H4 (cell line): ENCODE data around the gene TARP.

ENCODE experiments used
- DNase-seq: peaks from one replicate; pipeline ENCODE4 v3.0.0-alpha.2; 2015; ENCODE audit warnings: low spot score

Gene TARP

DNA sequence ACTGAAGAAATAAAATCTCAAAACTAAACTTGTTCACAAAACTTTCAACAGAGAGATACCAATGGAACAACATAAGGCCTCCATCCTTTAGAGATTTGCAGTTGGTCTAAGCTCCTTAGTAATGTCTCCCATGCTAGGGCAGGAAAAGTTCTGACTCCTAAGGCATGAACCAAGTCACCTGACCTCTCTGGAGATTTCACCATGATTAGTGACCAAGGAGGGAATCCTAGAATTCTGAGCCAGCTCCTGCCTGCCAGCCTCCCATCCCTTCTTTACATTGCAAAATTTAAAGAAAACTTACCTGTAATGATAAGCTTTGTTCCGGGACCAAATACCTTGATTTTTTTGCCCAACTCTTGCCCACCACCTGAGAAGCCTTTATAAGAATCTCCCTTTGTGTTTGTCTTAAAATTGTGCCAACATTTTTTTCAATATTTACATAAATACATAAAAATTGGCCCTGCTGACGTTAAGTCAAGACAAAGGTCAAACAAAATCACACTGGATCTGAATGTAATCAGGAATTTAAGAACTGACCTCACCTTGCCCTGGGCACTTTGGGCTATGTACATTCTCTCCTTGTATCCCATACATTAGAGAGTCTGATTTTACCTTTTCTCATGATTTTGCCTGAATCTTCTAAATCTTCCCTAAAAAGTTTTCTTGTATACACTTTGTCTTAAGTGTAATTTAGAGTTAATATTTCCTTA, at the start of gene TARP:
Gene TARP, minus strand, starts transcription at position 351 of the 710 bp plus-strand sequence.
- no peak for DNase-seq

DNA sequence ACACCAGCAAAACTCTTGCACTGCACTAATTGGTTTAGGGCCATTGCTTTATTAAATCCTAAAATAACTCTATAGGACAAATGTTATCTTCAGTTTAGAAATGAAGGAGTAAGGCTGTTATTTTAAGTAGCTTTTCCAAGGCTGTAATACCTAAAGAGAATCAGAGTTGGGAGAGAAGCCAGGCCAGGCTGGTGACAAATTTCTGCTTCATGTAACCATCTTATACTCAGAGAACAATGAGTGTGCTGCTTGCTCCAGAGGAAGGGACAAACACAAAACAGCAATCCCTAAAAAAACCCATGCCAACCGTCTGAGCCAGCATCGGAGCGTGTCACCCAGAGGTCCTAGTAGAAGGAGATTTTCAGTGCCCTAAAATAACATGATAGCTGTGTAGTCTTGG, 49.7 kb upstream of the TARP start:
- no peak for DNase-seq

DNA sequence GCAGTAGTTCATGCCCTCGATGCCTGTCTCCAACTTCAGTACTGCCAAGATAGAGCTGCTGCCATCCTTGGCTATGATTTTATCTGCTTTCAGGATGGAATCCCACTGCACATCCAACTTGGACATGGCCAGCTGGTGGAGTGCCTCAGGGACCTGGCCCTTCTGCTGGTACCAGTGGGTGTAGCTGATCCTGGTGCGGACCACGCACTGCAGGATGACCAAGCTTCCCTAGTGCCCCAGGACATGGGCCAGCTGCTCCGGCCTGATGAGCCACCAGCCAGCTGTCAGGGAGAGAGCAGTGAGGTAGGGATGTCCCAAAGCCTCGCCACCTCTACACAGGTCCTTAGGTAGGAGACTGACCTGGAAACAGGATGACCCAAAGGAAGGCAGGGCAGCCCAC, 49.0 kb upstream of the TARP start:
- DNase-seq = no peak

DNA sequence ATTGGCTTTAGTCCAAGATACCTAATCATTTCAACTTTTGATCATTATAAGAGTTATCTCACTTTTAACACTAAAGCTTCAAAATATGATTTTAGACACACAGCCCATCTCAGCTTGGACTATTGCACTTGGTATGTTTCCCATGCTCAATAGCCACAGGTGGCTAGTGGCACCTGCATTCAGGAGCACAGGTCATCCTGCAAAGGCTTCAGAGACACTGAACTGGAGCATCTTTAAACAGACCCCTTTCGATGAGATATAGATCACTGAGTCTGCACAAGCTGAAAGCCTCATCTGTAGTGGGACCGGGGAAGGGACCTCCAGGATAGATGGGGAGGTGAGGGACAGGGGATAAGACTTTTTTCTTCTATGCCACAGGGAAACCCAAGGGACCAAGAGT, 48.5 kb upstream of the TARP start:
- DNase-seq = no peak

DNA sequence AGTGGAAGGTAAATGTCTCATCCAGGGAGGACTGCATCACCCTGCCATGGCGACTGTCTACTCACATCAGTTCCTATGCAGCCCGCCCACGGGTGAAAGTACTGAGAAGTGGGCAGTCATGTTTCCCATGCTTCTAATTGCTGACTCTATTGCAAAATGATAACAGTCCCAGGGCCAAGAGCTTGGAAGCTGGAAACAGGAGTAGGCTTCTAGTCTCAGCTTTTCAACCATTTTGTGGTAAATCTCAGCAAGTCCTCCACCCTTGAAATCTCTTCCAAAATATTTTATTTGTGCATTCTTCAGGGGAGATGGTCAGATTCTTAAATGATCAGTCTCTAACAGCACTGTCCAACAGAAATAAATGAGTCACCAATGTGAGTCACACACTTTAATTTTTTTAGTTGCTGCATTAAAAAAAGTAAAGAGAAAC, 48.1 kb upstream of the TARP start:
- no peak for DNase-seq

DNA sequence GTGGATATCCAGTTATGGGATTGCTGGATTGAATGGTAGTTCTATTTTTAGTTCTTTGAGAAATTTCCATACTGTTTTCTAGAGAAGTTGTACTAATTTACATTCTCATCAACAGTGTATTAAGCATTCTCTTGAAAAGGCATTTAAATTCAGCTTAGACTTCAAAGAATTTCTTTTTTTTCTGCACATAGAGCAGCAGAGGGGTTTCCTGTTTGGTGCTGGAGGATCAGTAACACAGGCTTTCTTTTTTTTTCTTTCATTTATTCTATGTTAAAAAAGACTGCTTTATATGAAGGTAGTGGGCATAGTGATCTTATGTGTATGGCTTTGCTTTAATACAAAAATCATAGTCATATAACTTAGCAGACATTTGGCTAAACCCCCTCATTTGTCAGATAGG, 47.6 kb upstream of the TARP start:
- no peak for DNase-seq

DNA sequence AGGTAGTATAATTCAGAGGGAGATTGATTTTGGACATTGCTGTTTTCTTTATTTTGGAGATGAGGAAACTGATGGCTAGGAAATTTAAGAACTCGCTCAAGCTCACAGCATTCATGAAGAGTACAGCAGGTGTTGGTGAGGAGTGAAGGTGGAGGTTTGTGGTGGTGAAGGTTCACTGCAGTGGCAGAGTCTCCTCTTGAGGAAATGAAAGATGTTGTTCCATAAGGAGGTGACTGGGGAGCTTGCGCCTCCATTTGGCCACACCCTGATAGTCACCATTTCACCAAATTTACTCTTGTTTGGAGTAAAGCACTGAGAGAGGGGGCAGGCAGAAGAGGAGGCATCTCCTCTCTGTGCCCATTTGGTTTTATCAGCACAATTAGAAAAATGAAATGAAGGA, 46.4 kb upstream of the TARP start:
- no peak for DNase-seq

DNA sequence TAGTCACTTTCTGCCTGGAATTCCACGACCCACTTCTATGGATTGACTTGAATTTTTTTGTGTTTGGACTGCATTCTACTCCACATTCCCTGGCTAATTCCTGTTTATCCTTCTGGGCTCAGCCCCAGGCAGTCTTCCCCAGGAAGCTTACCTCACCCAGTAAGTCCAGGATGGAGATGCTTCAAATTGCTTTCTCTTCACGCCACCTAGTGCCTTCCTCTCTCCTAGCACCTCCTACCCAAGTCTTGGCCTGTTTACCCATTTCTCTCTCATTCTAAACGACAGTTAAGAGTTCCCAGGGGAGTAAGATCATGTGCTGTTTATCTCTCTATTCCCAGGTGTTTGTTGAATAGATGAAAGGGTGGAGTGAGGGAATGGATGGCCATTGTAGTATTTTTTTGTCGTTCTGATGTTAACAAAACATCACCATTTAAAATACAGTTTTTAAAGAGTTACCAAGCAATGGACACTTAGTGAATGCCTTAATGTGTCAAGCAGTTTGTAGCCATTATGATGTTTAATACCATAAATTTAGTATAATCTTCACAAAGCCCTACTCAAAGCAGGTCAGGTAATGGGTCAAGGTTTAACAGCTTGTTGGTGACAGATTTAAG, 45.5 kb upstream of the TARP start:
- peak; percentile 99 for DNase-seq

DNA sequence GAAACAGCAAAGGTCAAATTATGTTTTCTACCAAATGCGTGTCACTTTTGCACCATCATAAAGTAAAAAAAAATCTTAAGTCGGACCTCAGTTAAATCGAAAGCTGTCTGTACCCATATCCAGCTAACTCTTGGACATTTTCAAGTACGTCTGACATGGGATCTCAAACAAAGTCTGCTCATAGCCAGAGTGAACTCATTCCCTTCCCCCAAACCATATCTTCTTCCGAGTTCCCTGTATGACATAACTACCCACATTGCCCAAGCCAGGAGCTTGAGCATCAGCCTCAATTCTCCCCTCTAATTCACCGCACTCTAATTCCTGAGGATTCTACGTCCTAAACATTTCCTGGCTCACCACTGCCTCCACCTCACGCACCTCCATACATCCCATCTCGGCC, 44.8 kb upstream of the TARP start:
- DNase-seq = peak; percentile 50

DNA sequence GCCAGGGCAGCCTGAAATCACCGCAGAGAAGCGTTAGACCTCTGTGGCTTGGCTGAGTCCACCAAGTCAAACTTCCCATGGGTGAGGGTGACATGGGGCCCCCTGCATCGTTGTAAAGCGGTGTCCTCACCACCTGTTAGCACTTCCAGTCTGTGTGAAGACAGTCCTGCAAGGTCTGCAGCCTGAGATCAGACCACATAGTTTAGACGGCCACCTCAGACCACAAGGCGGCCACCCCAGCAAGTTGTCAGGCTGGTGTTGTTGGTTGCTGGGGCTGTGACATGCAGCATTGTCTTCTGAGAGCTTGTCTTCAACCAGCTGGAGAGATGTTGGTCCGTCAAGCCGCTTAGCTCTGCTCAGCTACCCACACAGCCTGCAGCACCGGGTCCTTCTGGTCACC, 44.1 kb upstream of the TARP start:
- DNase-seq = no peak

DNA sequence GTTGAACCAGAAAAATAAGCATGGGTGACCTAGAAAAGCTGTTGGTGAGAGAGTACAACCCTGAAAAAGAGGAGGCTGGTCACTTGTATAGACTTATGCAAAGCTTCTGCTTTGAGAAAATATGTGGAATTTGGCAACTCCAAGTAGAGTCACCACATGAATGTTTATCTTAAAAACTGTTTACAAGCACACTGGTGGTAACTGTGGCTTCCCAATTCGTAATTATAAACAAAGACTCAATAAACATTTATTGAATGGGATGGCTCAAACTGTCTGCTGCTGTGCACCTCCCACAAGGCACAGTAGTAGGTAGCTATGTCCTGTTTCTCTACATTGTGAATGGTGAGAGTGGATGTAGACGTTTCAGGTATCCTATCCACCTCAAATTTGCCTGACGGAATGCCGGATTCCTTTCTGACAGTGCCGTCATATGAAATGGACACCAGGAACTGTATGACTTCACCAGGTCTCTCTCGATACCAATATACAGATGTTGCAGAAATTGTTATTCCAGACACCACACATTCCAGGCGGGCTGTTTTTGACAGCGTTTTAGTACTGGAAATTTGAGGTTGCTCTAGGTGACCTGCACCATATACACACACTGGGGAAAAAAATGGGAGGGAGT, 43.4 kb upstream of the TARP start:
- DNase-seq = peak; percentile 89

DNA sequence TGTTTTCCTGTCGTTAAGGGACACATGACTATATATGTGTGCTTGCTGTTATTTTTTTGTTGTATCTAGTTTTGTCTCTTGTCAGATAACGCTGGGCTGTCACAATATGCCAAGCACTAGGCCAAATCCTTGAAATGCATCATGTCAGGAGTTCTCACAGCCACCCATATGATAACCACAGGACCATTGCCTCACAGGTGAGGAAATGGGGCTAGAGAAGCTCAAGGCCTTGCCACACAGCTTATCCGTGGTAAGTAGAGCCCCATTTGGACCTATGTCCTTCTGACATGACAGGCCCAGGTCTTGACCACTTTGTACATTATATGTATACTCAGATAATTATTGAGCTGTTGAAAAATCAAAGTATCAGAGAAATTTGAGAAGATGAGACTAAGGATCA, 42.0 kb upstream of the TARP start:
- DNase-seq = no peak

DNA sequence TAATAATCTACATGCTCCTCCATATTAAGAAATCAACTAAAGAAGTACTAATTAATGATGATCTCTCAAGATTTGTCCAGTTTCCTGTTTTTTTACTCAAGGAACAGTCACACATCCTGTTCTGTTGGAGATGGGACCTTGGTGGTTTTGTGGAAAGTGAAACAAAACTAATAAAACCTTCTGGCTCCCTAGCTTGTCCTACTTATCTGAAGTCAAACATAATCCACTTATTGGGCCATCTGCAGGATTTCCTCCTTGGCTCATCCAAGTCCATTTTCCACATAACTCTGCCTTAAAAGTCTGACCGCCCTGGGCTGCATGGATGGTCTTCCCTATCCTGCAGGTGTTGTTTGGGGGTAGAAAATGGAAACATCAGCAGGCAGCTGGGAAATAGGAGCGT, 39.4 kb upstream of the TARP start:
- no peak for DNase-seq

DNA sequence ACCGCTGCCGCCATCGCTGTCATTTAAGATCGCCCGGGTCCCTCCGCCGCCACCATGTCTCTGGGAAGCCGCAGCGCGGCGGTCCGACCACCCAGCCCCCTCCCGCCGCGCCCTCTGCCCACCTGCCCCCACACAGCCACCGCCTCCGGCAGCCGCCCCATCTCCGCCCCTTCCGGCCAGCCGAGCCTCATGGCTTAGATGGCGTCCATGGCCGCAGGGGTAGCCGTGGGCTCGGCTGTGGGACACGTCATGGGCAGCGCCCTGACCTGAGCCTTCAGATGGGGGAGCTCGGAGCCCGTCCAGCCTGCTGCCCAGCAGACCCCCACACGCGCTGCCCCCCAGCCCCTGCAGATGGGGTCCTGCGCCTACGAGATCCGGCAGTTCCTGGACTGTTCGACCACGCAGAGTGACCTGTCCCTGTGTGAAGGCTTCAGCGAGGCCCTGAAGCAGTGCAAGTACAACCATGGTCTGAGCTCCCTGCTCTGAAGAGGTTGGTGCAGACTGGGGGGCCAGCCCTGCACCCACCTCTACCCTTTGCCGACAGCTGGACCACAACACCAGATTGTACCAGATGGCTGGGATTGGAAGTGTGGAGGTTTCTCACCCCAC, 38.0 kb upstream of the TARP start:
- DNase-seq = no peak

DNA sequence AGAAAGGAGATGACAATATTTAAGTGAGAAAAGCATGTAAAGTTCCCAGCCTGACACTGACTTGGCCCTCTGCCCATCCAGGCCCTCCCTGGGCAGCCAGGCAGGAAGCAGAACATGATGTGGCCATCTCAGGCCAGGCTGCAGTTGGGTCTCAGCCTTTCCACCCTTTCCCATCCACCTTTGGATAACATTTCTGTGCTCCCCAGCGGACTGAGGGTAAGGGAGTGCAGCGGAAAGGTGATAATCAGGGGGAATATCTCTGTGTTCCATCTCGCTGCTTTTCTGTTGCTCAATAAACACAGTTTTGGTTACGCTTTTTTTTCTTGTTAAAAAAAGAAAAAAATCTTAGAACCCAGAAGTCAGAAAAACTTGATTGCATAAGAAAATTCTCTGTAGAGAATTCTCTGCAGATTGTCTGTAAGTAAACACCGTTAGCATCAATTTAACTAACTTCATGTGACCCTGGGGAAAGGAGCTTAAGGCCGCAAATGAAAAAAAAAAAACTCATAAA, 37.2 kb upstream of the TARP start:
- peak; percentile 42 for DNase-seq

DNA sequence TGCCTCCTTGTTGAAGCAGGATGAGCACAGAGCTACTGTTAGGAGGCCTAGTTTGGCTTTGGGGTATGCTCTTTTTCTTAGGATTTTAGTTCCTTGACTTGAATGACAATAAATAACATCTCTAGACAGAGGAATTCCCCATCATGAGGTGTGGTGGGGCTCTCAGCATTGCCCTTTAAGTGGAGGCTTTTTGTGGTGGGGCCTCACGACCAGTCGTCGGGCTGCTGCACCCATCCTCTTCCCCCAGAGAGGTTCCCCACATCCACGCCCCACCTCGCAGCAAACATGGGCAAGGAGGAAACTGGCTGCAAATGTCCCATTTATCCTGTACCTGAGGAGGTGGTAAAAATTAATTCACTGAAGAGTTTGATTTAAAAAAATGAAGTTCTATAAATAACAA, 36.1 kb upstream of the TARP start:
- no peak for DNase-seq

DNA sequence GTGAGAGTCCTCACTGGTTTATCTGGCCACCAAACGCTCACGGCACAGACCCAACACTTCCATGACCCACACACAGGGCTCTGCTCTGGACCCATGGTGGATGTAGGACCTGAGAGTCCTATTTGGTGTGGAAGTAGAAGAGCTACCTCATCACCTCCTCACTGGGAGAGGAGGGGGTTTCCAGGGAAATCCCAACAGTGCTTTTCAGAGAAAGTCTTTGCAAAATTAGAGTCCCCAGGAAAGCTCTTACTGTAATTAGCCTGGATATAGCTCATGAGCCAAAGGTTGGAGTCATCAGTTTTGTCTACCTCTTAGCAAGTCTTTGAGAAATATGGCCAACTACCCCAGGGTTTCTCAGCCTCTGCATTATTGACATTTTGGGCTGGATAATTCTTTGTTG, 34.7 kb upstream of the TARP start:
- DNase-seq = no peak

DNA sequence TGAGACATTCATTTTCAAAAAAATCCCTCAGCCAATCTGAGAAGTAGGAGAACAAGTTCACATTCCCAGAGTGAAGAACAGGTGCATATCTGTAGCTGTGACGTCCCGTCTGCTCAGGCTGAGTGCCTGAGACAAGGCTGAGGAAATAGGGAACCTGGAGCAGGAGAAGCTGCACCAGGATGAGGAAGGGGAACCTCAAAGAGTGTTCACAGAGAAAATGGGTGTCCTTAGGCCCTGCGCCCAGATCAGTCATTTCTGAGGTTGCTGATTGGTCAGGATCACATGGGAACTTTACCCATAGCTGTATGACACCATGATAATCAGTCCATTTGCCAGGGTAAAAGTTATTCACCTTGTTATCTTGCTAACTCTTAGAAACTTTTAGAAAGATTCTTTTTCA, 34.2 kb upstream of the TARP start:
- DNase-seq = no peak

DNA sequence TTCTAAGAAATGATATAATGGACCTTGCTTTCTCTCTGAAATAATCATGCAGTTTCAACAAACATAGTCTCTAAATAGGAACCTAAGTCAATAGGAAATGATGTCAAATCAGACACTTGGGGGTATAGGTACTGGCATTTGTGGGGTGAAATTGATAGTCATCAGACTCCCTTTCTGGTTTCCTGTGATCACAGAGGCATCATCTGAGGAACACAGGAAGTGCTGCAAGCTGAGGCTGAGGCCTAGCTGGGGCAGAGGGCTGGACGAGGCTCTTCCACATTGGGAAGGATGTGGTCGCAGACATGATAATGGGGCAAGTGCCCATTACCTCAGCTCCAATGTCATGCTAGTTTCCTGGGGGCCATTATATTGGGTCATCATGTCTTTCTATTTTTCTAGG, 33.5 kb upstream of the TARP start:
- DNase-seq = no peak

DNA sequence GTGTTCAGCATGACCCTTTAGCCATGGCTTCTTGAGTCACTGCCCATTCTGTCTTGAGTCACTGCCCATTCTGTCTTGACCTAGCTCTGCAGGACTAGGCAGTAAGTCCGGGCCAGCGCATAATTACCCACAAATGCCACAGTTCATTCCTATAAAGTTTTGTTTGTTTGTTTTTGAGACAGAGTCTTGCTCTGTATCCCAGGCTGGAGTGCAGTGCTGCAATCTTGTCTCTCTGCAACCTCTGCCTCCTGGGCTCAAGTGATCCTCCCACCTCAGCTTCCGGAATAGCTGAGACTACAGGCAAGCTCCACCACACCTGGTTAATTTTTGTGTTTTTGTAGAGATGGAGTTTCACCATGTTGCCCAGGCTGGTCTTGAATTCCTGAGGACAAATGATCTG, 32.7 kb upstream of the TARP start:
- peak; percentile 69 for DNase-seq

DNA sequence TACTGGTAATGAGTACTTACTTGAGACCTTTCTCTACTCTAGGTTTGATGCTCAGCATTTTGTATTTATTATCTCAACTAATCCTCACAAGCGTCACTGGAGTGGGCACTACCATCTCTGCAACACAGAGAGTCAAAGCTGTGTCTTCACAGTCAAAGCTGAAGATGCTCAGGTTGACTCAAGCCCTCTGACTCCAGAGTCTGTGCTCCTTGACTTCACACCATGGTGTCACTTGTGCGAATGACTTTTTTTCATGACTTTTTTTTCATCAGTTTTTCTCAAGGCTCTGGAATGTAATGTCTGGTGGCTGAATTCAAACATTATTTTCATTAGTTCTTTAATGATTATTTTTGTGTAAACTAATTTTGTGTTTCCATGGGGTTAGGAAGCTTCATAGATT, 30.4 kb upstream of the TARP start:
- no peak for DNase-seq

DNA sequence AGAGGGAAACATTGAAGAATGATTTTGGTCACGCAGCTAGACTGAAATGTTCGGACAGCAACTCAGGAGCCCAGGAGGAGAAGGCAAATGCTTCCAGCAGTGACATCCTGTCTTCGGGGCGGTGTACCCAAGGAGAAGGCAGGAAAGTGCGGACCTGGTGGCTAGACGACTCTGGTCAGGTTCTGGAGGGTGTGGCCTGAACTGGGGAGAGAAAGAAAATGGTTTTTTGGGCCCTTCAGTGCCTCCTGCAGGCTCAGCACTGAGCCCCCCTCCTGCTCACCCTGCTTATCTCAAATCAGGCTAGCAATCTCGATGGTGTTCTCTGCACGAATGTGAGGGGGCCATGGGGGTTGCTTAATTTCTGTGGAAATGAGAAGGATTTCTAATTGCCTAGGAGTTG, 26.7 kb upstream of the TARP start:
- no peak for DNase-seq
